Transverse colon (tissue), 4 donors: Measurements from ENCODE around the gene SIK3. TPM values are rescaled to one million over a fixed set of nuclear protein-coding genes. Genes with fewer than 3 reads are reported as not detected.
A peak's percentile ranks its signal among the peaks of the same experiment; 100 is the strongest.

Experiments
- DNase-seq: peaks from one replicate; pipeline ENCODE4 v3.0.0-alpha.2; 2019
- H3K27ac ChIP-seq, 4 donors: fragments of 200-600 bp; sonication (generic); 2 replicates each; pipeline ENCODE4 v1.5.1; 2016 to 2018; ENCODE audit warnings: inconsistent platforms in 4 of 4
- H3K27me3 ChIP-seq: fragments of 200-600 bp; sonication (generic); 2 replicates; pipeline ENCODE4 v1.5.1; 2017; ENCODE audit warnings: inconsistent platforms
- H3K36me3 ChIP-seq, 4 donors: fragments of 200-600 bp; sonication (generic); 2 replicates each; pipeline ENCODE4 v1.5.1; 2017 to 2019; ENCODE audit warnings: inconsistent platforms in 4 of 4
- H3K4me1 ChIP-seq, 4 donors: fragments of 200-600 bp; sonication (generic); 2 replicates each; pipeline ENCODE4 v1.5.1; 2017 to 2020; ENCODE audit warnings: inconsistent platforms in 4 of 4
- H3K4me3 ChIP-seq, 4 donors: fragments of 200-600 bp; sonication (generic); 1 replicate in 1 of 4; 2 replicates in 3 of 4; pipeline versions ENCODE4 v1.5.1 to v1.6.1; 2017 to 2019; ENCODE audit warnings: inconsistent platforms in 4 of 4
- H3K9me3 ChIP-seq, 2 donors: fragments of 200-600 bp; sonication (generic); 2 replicates each; pipeline ENCODE4 v1.5.1; 2017 to 2019; ENCODE audit warnings: inconsistent platforms in 2 of 2
- CTCF ChIP-seq, 5 experiments: fragments of 200-600 bp in 3 of 5; fragments of 450-650 bp in 2 of 5; sonication (generic) in 3 of 5; IDR thresholded peaks; 1 replicate in 2 of 5; 2 replicates in 3 of 5; pipeline ENCODE4 v1.5.1; 2016 to 2017; ENCODE audit warnings: antibody characterized with exemption in 5 of 5, inconsistent platforms in 3 of 5, mild to moderate bottlenecking in 2 of 5, moderate library complexity in 1 of 5
- EP300 ChIP-seq: sonication (generic); formaldehyde crosslinking; IDR thresholded peaks from one replicate; pipeline ENCODE4 v1.6.1; 2017; ENCODE audit warnings: antibody characterized with exemption, low read depth
- POLR2A ChIP-seq: fragments of 450-650 bp; IDR thresholded peaks from one replicate; pipeline ENCODE4 v1.6.1; 2016; ENCODE audit warnings: antibody characterized with exemption, mild to moderate bottlenecking, moderate library complexity
- POLR2AphosphoS5 ChIP-seq, 3 donors: sonication (generic); formaldehyde crosslinking; IDR thresholded peaks; one replicate each; pipeline ENCODE4 v1.6.1; 2016; ENCODE audit warnings: antibody characterized with exemption in 3 of 3
- WGBS, 2 donors: methylation state at CpG; one replicate each; pipeline ENCODE4 v1.1.5; 2018; ENCODE audit warnings: low coverage in 1 of 2; 5-methylcytosine and 5-hydroxymethylcytosine counted together
- in situ Hi-C, 4 donors: fragments of 200-750 bp; cut with MboI; loops; one replicate each; pipeline versions ENCODE4 v1.15.0 to v1.15.1; 2017; ENCODE audit warnings: low sequenced_read_pairs in 3 of 4, low pct_ligation_motif_present in 1 of 4, low pct_unique_long_range_greater_than_20kb in 1 of 4
- intact Hi-C: fragments of 100-400 bp; cut with DNase I; formaldehyde crosslinking; loops from one replicate; pipeline ENCODE4 v1.15.1; 2023; ENCODE audit warnings: low total_unique reads
- total RNA-seq, 4 donors: library from RNA; depleted of rRNA; stranded (reverse); fragments of >200 nt; gene quantifications; one replicate each; pipeline ENCODE4 v1.1.0, GENCODE V29; 2016

The SIK3 gene
- total RNA-seq, 4 donors from 2014 or later, result 35.6 to 68.6 (median 38.9) TPM

DNA sequence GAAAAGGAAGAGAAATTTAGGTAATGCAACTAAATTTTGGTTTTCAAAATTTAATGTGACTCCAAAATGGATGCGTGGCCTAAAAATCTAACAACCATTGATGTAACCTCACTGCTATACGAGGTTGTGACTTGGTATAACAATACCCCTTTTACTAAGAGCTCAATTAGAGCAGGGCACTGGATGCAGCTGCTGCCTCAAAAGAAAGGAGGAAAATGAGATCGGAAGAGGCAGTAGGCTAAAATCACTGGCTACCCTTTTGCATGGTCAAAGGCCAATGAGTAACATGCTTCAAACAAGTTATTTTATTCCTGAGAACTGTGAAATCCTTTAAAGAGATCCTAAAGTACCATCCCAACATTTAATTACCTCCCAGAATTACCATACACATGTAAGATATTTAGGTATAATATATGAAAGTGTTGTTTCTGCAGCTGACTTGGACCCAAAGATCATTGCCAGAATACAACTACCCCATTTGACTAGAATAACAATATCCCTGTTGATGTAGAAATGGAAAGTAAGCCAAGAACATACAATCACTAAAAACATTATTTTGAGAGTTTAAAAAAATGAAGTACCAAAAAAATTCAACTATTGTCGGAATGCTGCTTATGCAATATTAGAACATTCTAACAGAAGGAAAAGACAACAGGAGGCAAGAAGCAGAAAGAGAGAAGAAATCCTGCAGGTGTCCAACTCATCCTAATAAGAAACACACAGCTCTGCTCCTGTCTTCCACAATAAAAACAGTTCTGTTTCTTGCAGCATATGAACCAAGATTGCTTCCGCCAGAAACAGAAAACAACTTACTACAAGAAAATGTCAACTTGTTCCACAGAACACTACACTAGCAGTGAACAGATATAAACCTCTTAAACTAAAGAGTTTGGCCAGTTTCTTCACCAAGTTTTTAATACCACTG is 15.0 kb downstream of the SIK3 start:
- H3K27me3 ChIP-seq, result no peaks in the 10 kb centered on the region
- H3K4me3 ChIP-seq, result no peak overlapping the region
- DNase-seq, result no peak
- peaks cover 0 to 65% (median 11%) of the 10 kb centered on the region in 4 donors for H3K4me1 ChIP-seq
- no peaks in the 10 kb centered on the region for H3K9me3 ChIP-seq
- H3K27ac ChIP-seq, result peak overlapping the region in 1 of 4 donors; percentile 30
- H3K36me3 ChIP-seq, result no peaks in the 10 kb centered on the region
- 75 to 81% methylated on average over 4 to 5 of the region's 5 CpGs for WGBS, 2 donors
- in situ Hi-C loops, result loop anchor here in 1 of 4 donors (25.0 kb wide), 1 partner anchor 96 kb away; no protein-coding TSS in a partner anchor
- intact Hi-C loops, result no loop called here
- no peak for TF ChIP-seq POLR2AphosphoS5 (IDR thresholded peaks at IDR 0.05)
- no peak for TF ChIP-seq POLR2A
- no peak for TF ChIP-seq CTCF (IDR thresholded peaks at IDR 0.05)
- TF ChIP-seq EP300, result no peak

GRCh38 chr11:117081908-117082307 is 16.3 kb downstream of the SIK3 start:
- no peak overlapping the region for H3K4me3 ChIP-seq
- 98 to 100% methylated on average over 1 of the region's 1 CpG for WGBS, 2 donors
- DNase-seq, result no peak
- H3K9me3 ChIP-seq, result no peaks in the 10 kb centered on the region
- H3K27ac ChIP-seq, result no peak overlapping the region
- H3K27me3 ChIP-seq, result no peaks in the 10 kb centered on the region
- H3K36me3 ChIP-seq, result no peaks in the 10 kb centered on the region
- intact Hi-C loops (no loop called here), in situ Hi-C loops (loop anchor here in 1 of 4 donors (25.0 kb wide), 1 partner anchor 95 kb away; no protein-coding TSS in a partner anchor)
- peaks cover 7 to 75% (median 17%) of the 10 kb centered on the region in 4 donors for H3K4me1 ChIP-seq
- peak in 1 of 5 experiments; percentile 4 for TF ChIP-seq CTCF (IDR thresholded peaks at IDR 0.05)
- no peak for TF ChIP-seq POLR2AphosphoS5 (IDR thresholded peaks at IDR 0.05)

DNA sequence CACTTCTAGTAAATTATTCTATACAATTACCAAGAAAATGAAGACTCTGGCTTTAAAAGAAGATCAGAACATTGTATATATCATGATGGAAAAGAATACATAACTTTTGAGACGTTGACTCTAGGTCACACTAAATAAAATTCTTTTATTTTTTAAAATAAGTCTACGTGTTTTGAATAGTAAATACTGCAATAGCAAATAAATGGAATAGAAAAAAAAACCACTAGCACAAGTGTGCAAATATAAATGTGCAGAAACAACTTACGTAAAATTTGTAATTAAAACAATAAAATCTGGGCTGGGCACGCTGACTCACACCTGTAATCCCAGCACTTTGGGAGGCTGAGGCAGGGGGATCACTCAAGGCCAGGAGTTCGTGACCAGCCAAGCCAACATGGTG is 17.9 kb downstream of the SIK3 start:
- in situ Hi-C loops, result loop anchor here in 1 of 4 donors (25.0 kb wide), 1 partner anchor 93 kb away; no protein-coding TSS in a partner anchor

More for the DNA sequence above, 17.9 kb downstream of the SIK3 start:
- Histone ChIP-seq H3K4me3 (no peak overlapping the region), H3K9me3 (no peaks in the 10 kb centered on the region), H3K27ac (no peak overlapping the region), H3K27me3 (no peaks in the 10 kb centered on the region), H3K36me3 (no peaks in the 10 kb centered on the region), H3K4me1 (peaks cover 7 to 73% (median 19%) of the 10 kb centered on the region in 4 donors)
- TF ChIP-seq CTCF (IDR thresholded peaks at IDR 0.05), result no peak
- no peak for TF ChIP-seq POLR2A
- TF ChIP-seq POLR2AphosphoS5 (IDR thresholded peaks at IDR 0.05), result no peak
- TF ChIP-seq EP300, result no peak
- intact Hi-C loops, result no loop called here
- DNase-seq, result no peak
- WGBS, 2 donors, result 68 to 80% methylated on average over 5 of the region's 5 CpGs
